GM18520 (cell line): ENCODE measurements around the gene GPC6.

ENCODE experiments used
- ATAC-seq: cut with Tn5 transposase; IDR thresholded peaks from one replicate; pipeline ENCODE4 v1.9.1; 2021; ENCODE audit not compliant: unreplicated experiment

Gene GPC6

GRCh38 chr13:93767180-93767916, 540.7 kb downstream of the GPC6 start:
- ATAC-seq = no peak

- ATAC-seq = no peak
Observed at GRCh38 chr13:93767917-93768409, 541.4 kb downstream of the GPC6 start.

DNA sequence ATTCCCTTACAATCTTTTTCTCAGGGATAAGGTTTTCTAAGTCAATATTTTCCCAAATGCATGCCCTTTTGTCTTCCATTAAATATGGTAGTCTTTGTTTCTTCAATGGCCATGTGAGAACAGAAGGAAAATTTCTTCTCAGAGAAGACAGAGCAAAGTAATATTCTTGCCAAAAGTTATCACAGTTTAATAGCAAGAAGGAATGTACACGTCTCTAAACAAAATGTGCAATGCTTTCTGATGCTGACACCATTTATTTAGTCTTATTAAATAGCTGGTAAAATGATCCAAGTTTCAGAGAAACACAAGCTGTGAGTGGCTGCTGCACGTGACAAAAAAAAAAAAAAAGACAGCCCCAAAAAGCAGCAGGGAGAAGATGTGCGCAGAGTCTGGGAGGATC, 542.5 kb downstream of the GPC6 start:
- no peak for ATAC-seq

- ATAC-seq = no peak
Observed at GRCh38 chr13:93769607-93770006, 543.0 kb downstream of the GPC6 start.

- no peak for ATAC-seq
Observed at GRCh38 chr13:93771227-93771626, 544.6 kb downstream of the GPC6 start.

DNA sequence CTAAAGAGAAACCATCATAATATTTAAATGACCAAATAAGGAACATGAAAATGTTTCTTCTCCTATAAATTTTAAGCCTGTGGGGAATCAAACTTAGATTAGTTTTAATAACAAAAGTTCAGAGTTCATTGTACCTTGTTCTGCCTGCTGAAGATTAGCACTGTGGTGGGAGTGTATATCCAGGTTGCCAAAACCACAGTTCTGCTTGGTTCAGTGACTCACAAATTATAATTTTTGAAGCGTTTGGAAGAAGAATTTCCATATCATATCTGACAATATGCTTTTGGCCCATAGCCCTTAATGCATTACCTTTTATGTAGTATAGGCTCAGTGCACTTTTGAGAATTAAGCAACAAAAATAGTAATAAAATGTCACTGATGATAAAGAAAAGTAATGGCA, 545.2 kb downstream of the GPC6 start:
- no peak for ATAC-seq

GRCh38 chr13:93774506-93774905, 547.9 kb downstream of the GPC6 start:
- ATAC-seq = no peak

DNA sequence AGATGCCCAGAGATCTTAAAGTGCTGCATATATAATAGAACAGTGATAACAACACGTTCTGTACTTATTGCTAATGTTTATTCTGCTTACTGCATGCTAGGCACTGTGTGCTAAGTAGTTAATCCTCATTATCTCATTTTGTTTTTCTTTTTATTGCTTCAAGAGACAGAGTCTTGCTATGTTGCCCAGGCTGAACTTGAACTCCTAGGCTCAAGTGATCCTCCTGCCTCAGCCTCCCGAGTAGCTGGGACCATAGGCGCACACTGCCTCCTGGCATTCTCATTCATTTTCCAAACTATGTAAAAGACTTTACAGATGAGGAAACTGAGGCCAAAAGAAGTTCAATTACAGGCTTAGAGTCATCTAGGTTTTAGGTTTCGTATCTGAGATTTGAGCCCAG, 548.4 kb downstream of the GPC6 start:
- ATAC-seq = no peak

DNA sequence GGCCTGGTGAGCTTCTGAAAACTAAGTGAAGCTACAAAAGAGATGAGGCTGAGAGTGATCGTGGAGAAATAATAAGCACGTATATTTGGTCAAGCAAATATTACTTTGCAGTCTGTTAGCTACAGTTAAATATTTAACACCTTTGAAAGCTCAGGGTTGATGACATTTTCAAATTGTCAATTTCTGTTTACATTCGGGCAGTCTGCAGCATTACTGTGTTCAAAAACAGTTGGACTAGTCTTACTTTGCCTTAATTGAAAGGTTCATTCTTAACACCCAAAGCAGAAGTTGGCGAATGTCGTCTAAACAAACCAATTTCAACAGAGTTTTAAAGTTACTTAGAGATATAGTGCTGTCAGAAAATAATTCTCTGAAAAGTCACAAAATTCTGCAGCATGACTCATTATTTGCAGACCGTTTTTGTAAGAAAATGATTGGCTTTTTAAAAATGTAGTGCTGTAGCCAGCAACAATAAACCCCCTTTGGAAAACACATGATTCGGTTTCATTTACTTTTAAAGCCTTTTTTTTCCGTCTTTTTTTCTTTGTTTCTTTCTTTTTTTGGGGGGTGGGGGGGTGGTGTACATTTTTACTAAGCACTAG, 549.0 kb downstream of the GPC6 start:
- no peak for ATAC-seq

DNA sequence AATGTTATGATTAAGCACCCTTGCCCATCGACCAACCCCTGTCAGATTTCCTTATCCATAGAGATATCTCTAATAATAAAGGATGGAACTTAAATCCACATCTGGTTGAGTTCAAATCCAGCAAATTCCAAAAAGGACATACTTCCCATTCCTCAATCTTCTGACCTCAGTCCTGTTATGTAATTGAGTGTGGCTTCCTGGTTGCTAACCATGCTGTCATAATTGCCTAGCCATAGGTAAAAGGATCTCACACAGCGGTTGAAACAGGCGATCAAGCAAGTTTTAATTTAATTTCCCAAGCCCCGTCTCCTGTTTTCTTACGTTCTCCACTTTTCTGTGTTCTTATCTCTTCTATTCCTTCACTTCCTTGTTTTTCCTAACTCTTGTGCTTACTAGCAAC, 550.3 kb downstream of the GPC6 start:
- ATAC-seq = no peak

GRCh38 chr13:93777504-93777903, 550.9 kb downstream of the GPC6 start:
- ATAC-seq = no peak

- no peak for ATAC-seq
Observed at GRCh38 chr13:93778548-93778947, 551.9 kb downstream of the GPC6 start.

- ATAC-seq = no peak
Observed at GRCh38 chr13:93784191-93784590, 557.6 kb downstream of the GPC6 start.

DNA sequence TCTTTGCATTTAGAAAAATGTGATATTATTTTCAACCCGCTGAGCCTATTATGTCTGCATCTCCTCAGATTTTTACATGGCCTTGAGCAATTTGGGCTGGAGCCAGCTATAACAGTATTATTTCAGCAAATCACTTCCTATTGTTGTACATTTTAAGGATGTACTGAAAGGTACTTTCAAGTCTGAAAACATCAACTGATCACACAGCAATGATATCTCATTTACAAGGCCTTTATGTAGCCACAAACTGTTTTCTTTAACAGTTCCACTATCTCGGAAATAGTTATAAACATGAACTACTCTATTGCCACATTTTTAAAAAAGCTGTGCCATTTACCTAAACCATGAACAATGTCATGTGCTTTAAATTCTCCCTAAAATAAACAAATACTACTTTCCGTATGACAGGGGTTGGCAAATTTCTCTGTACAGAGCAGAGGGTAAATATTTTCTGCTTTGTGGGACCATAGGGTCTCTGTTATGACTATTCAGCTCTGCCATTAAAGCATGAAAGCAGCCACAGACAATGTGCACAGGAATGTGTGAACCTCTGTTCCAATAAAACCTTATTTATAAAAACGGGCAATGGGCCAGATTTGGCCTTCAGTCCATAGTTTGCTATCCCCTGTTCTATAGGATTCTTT, 560.4 kb downstream of the GPC6 start:
- no peak for ATAC-seq

- ATAC-seq = no peak
Observed at GRCh38 chr13:93788456-93788855, 561.8 kb downstream of the GPC6 start.

- no peak for ATAC-seq
Observed at GRCh38 chr13:93789058-93789457, 562.5 kb downstream of the GPC6 start.

DNA sequence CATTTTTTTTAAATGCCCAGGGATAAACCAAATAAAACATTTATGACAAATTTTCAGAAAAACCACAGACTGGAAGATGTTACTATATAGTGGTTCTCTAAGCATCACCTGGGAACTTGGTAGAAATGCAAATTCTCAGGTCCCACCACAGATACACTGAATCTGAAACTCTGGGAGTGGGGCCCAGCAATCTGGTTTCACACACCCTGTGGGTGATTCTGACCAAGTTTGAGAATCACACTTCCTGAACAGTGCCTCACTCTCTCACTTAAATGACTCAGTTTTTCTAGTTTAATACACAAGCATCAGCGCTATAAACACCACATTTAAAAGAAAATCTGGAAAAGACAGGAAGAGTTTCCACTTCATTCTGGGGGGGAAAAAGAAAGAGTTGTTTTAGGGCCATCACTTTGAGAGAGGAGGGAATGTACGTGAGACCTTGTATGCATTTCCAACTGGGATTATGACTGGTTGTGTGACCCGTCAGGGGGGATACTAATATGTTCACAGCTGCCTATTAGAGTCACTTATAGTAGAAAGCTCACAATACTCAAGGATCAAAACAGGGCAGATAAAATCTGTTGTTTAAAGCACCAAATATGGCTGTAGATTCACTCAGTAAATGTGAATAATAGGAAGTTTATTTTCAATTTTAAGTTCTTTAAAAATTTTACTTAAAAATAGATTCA, 567.7 kb downstream of the GPC6 start:
- ATAC-seq = peak; percentile 69

DNA sequence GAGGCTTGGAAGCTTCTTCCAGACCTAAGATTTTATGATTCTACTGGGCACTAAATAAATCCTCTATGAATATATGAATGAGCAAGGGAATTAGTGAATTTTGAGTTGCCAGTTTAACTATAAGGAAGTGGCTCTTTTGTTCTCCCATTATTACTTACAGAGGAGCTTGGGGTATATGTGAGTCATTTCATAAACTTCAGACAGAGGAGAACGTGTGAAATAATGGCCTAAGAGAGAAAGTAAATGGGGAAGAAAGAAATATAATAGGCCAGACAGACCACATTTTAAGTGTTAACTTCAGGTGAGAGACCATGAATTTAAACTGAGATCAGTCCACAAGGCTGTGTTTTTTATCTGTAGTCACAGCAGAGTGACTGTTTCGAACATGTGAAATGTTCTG, 570.9 kb downstream of the GPC6 start:
- peak; percentile 57 for ATAC-seq

- ATAC-seq = no peak
Observed at GRCh38 chr13:93800342-93800741, 573.7 kb downstream of the GPC6 start.

GRCh38 chr13:93805736-93806135, 579.1 kb downstream of the GPC6 start:
- ATAC-seq = no peak

DNA sequence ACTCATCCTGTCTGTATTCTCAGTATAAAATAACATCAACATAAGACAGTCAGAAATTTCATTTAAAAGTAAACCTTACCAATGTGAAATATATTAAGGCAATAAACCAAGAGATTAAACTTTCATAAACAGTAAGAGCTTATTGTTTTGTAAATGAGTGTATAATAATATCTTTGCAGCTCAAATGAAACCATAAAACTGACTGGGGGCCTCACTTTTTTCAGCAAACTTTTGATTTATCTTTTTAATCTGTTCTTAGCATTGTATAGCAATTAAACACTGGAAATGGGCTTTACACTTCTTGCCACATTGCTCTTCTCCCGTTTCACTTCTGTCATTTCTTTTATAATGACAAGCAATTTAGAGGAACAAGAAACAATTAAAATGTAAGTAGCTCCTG, 580.3 kb downstream of the GPC6 start:
- no peak for ATAC-seq

- no peak for ATAC-seq
Observed at GRCh38 chr13:93810264-93810663, 583.7 kb downstream of the GPC6 start.
